Loucy (cell line): ENCODE results near the gene HNRNPK.

Experiments used
- H2AFZ ChIP-seq: fragments of 200-600 bp; sonication (generic); 2 replicates; pipeline ENCODE4 v1.6.0; 2016; ENCODE audit warnings: antibody characterized with exemption, mild to moderate bottlenecking, low read length, moderate library complexity
- H3F3A ChIP-seq: fragments of 200-600 bp; 2 replicates; pipeline ENCODE4 v1.6.0; 2016; ENCODE audit warnings: antibody characterized with exemption, low read depth, mild to moderate bottlenecking
- H3K27me3 ChIP-seq: fragments of 200-600 bp; sonication (generic); 2 replicates; pipeline ENCODE4 v1.6.1; 2014; ENCODE audit warnings: low read length, mild to moderate bottlenecking; ENCODE audit not compliant: insufficient read depth, poor library complexity, severe bottlenecking
- H3K36me3 ChIP-seq: fragments of 200-600 bp; sonication (generic); 2 replicates; pipeline ENCODE4 v1.6.1; 2016; ENCODE audit warnings: low read length; ENCODE audit not compliant: insufficient read depth
- H3K4me1 ChIP-seq: fragments of 200-600 bp; sonication (generic); 2 replicates; pipeline ENCODE4 v1.5.1; 2014; ENCODE audit warnings: low read length, mild to moderate bottlenecking; ENCODE audit not compliant: insufficient read depth, poor library complexity, severe bottlenecking
- H3K4me2 ChIP-seq: fragments of 200-600 bp; sonication (generic); 2 replicates; pipeline ENCODE4 v1.6.0; 2014; ENCODE audit warnings: antibody characterized with exemption, low read length, low read depth, mild to moderate bottlenecking; ENCODE audit not compliant: poor library complexity, severe bottlenecking
- H3K4me3 ChIP-seq: fragments of 200-600 bp; sonication (generic); 2 replicates; pipeline ENCODE4 v1.5.1; 2014; ENCODE audit warnings: low read length, mild to moderate bottlenecking, mixed read lengths; ENCODE audit not compliant: poor library complexity, severe bottlenecking
- H3K79me2 ChIP-seq: fragments of 200-600 bp; sonication (generic); 2 replicates; pipeline ENCODE4 v1.6.1; 2014; ENCODE audit warnings: low read length; ENCODE audit not compliant: insufficient read depth
- H3K9ac ChIP-seq: fragments of 200-600 bp; sonication (generic); 2 replicates; pipeline ENCODE4 v1.6.0; 2014; ENCODE audit warnings: mild to moderate bottlenecking, low read depth, low read length, moderate library complexity; ENCODE audit not compliant: poor library complexity, severe bottlenecking
- H3K9me2 ChIP-seq: fragments of 200-600 bp; sonication (generic); replicated peaks from 2 replicates; pipeline ENCODE4 v1.6.1; 2016; ENCODE audit warnings: low read depth, low read length, mixed read lengths
- H3K9me3 ChIP-seq: fragments of 200-600 bp; sonication (generic); 2 replicates; pipeline ENCODE4 v1.6.1; 2014; ENCODE audit warnings: mild to moderate bottlenecking, antibody characterized with exemption, low read length, low read depth; ENCODE audit not compliant: insufficient read depth
- H4K20me1 ChIP-seq: fragments of 200-600 bp; sonication (generic); 2 replicates; pipeline ENCODE4 v1.6.0; 2014; ENCODE audit warnings: antibody characterized with exemption, low read length, mild to moderate bottlenecking; ENCODE audit not compliant: insufficient read depth, poor library complexity, severe bottlenecking
- EZH2phosphoT487 ChIP-seq: fragments of 200-600 bp; IDR thresholded peaks from 2 replicates; pipeline ENCODE4 v1.6.1; 2018; ENCODE audit warnings: antibody characterized with exemption, mild to moderate bottlenecking, moderate library complexity, borderline replicate concordance
- TF ChIP-seq, protein P1 (sequence below): fragments of 200-600 bp; sonication (generic); conservative IDR thresholded peaks from 2 replicates; pipeline ENCODE4 v1.5.1; 2014; ENCODE audit warnings: mild to moderate bottlenecking, antibody characterized with exemption, low read length

The HNRNPK gene

GRCh38 chr9:83979812-83980394 lies at the start of gene HNRNPK:
HNRNPK (minus strand) TSS chr9:83980215; CDS start chr9:83978252, 1,963 bp downstream.
- peaks cover 43% of the 10 kb centered on the region for H3K36me3 ChIP-seq
- H3K79me2 ChIP-seq = peaks cover 95% of the 10 kb centered on the region
- no peak for TF ChIP-seq EZH2phosphoT487
- TF ChIP-seq, protein P1, sequence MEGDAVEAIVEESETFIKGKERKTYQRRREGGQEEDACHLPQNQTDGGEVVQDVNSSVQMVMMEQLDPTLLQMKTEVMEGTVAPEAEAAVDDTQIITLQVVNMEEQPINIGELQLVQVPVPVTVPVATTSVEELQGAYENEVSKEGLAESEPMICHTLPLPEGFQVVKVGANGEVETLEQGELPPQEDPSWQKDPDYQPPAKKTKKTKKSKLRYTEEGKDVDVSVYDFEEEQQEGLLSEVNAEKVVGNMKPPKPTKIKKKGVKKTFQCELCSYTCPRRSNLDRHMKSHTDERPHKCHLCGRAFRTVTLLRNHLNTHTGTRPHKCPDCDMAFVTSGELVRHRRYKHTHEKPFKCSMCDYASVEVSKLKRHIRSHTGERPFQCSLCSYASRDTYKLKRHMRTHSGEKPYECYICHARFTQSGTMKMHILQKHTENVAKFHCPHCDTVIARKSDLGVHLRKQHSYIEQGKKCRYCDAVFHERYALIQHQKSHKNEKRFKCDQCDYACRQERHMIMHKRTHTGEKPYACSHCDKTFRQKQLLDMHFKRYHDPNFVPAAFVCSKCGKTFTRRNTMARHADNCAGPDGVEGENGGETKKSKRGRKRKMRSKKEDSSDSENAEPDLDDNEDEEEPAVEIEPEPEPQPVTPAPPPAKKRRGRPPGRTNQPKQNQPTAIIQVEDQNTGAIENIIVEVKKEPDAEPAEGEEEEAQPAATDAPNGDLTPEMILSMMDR = no peak
- H3K9me2 ChIP-seq = no peaks in the 10 kb centered on the region
- peak within 1 kb of the TSS; percentile 89 for H3K4me2 ChIP-seq
- H3K9ac ChIP-seq = peak within 1 kb of the TSS; percentile 100
- no peaks in the 10 kb centered on the region for H3K9me3 ChIP-seq
- H3K4me1 ChIP-seq = peaks cover 61% of the 10 kb centered on the region
- peak within 1 kb of the TSS; percentile 68 for H2AFZ ChIP-seq
- H3F3A ChIP-seq = no peaks in the 10 kb centered on the region
- H4K20me1 ChIP-seq = peaks cover 71% of the 10 kb centered on the region
- peak within 1 kb of the TSS; percentile 82 for H3K4me3 ChIP-seq
- H3K27me3 ChIP-seq = peaks cover 13% of the 10 kb centered on the region

- Histone ChIP-seq H3F3A (no peaks in the 10 kb centered on the region), H3K9me3 (no peaks in the 10 kb centered on the region), H3K4me1 (no peaks in the 10 kb centered on the region), H3K9me2 (no peaks in the 10 kb centered on the region), H3K9ac (no peak overlapping the region), H3K4me3 (no peak overlapping the region), H3K79me2 (no peaks in the 10 kb centered on the region), H3K36me3 (no peaks in the 10 kb centered on the region), H4K20me1 (no peaks in the 10 kb centered on the region), H2AFZ (no peak overlapping the region), H3K27me3 (no peaks in the 10 kb centered on the region), H3K4me2 (no peak overlapping the region)
- TF ChIP-seq EZH2phosphoT487 = no peak
- TF ChIP-seq, protein P1 = no peak
These were observed 47.2 kb upstream of the HNRNPK start for GRCh38 chr9:84027201-84027600.

- Histone ChIP-seq H3K4me2 (no peak overlapping the region), H3F3A (no peaks in the 10 kb centered on the region), H3K9ac (no peak overlapping the region), H3K27me3 (no peaks in the 10 kb centered on the region), H2AFZ (no peak overlapping the region), H3K36me3 (no peaks in the 10 kb centered on the region), H4K20me1 (no peaks in the 10 kb centered on the region), H3K9me3 (no peaks in the 10 kb centered on the region), H3K79me2 (no peaks in the 10 kb centered on the region), H3K9me2 (no peaks in the 10 kb centered on the region), H3K4me3 (no peak overlapping the region), H3K4me1 (no peaks in the 10 kb centered on the region)
- no peak for TF ChIP-seq EZH2phosphoT487
- TF ChIP-seq, protein P1 = no peak
These were observed 44.1 kb upstream of the HNRNPK start for GRCh38 chr9:84024041-84024575.
